Right lobe of liver (tissue), 6 donors: ENCODE measurements around the gene PPP1R13L. TPM values are rescaled to one million over a fixed set of nuclear protein-coding genes. Genes with fewer than 3 reads are reported as not detected.
"Not testable (repeated sequence)": the region's sequence is repeated elsewhere in the genome, so short reads cannot be mapped to it uniquely, and the experiment has no call there.

Experiments
- ATAC-seq, 4 donors: fragments of 200-7000 bp; cut with Tn5 transposase; one replicate each; pipeline ENCODE4 v1.9.1; 2020; ENCODE audit warnings: mild to moderate bottlenecking in 4 of 4, moderate library complexity in 4 of 4
- DNase-seq, 3 donors: peaks; one replicate each; pipeline ENCODE4 v3.0.0-alpha.2; 2020
- H3K27ac ChIP-seq, 3 donors: fragments of 200-600 bp; one replicate each; pipeline ENCODE4 v1.8.0; 2022
- H3K27me3 ChIP-seq, 2 donors: fragments of 200-600 bp; one replicate each; pipeline ENCODE4 v1.8.0; 2022
- H3K36me3 ChIP-seq, 4 donors: fragments of 200-600 bp; sonication (generic) in 1 of 4; one replicate each; pipeline versions ENCODE4 v1.5.1 to v1.8.0; 2017 to 2022; ENCODE audit warnings: control low read depth in 1 of 4
- H3K4me1 ChIP-seq, 4 donors: fragments of 200-600 bp; sonication (generic) in 1 of 4; one replicate each; pipeline versions ENCODE4 v1.5.1 to v1.8.0; 2017 to 2022; ENCODE audit warnings: control low read depth in 1 of 4
- H3K4me3 ChIP-seq, 3 donors: fragments of 200-600 bp; one replicate each; pipeline ENCODE4 v1.8.0; 2022
- H3K9me3 ChIP-seq, 4 donors: fragments of 200-600 bp; sonication (generic) in 1 of 4; one replicate each; pipeline versions ENCODE4 v1.5.1 to v1.8.0; 2017 to 2022; ENCODE audit warnings: control low read depth in 1 of 4
- CTCF ChIP-seq, 4 donors: fragments of 200-600 bp in 3 of 4; fragments of 450-650 bp in 1 of 4; IDR thresholded peaks; one replicate each; pipeline versions ENCODE4 v1.5.1 to v1.8.0; 2016 to 2022; ENCODE audit warnings: antibody characterized with exemption in 4 of 4, mild to moderate bottlenecking in 2 of 4
- POLR2A ChIP-seq: fragments of 450-650 bp; IDR thresholded peaks from one replicate; pipeline ENCODE4 v1.6.1; 2017; ENCODE audit warnings: antibody characterized with exemption, mild to moderate bottlenecking
- WGBS: methylation state at CpG from one replicate; pipeline ENCODE4 v1.1.6; 2018; ENCODE audit warnings: low coverage, low lambda C conversion rate; ENCODE audit not compliant: insufficient coverage; ENCODE audit errors: missing lambda C conversion rate; 5-methylcytosine and 5-hydroxymethylcytosine counted together
- intact Hi-C, 2 donors: fragments of 100-400 bp; cut with DNase I; formaldehyde crosslinking; loops; one replicate each; pipeline versions ENCODE4 v1.11.2 to v1.14.1; 2022
- total RNA-seq, 6 experiments: library from RNA; depleted of rRNA in 2 of 6; stranded (reverse); fragments of >200 nt in 2 of 6; fragmentation: NEBNext Ultra II Directional in 3 of 6; extraction: Animal tissue kit (Norgen Biotek cat#: 25700) in 3 of 6; gene quantifications; one replicate each; pipeline versions ENCODE4 v1.1.0 to v1.2.4, GENCODE V29; 2016 to 2023
- donor health status: DM: no; HTN: yes; CAD: no.
- donor health status: DM: no; HTN: no; CAD: no.
- donor health status: DM: no; HTN: no; CAD: no.
- donor health status: DM: no; HTN: yes; CAD: no.
- donor health status: DM: no; HTN: yes; CAD: no.

The PPP1R13L gene
- total RNA-seq, 6 experiments from 2014 or later: 6.9 to 22.9 (median 14.6) TPM

GRCh38 chr19:45408121-45408520 is 3.3 kb upstream of the PPP1R13L start:
- no peak overlapping the region for H3K4me3 ChIP-seq
- intact Hi-C loops: no loop called here
- ATAC-seq: no peak
- no peak for TF ChIP-seq CTCF (IDR thresholded peaks at IDR 0.05)
- TF ChIP-seq POLR2A: no peak
- H3K4me1 ChIP-seq: peaks cover 0 to 13% (median 6%) of the 10 kb centered on the region in 4 donors
- no peak for DNase-seq
- H3K27me3 ChIP-seq: no peaks in the 10 kb centered on the region
- H3K36me3 ChIP-seq: peaks cover 0 to 5% (median 0%) of the 10 kb centered on the region in 4 donors
- H3K27ac ChIP-seq: no peak overlapping the region
- H3K9me3 ChIP-seq: no peaks in the 10 kb centered on the region
- WGBS: 80% methylated on average over 2 of the region's 8 CpGs

GRCh38 chr19:45407585-45407984 is 2.7 kb upstream of the PPP1R13L start:
- H3K4me3 ChIP-seq, H3K36me3 ChIP-seq, intact Hi-C loops, DNase-seq, ATAC-seq, H3K27ac ChIP-seq, H3K27me3 ChIP-seq, H3K9me3 ChIP-seq: not testable (repeated sequence)
- H3K4me1 ChIP-seq: peaks cover 0 to 13% (median 6%) of the 10 kb centered on the region in 4 donors
- 72% methylated on average over 5 of the region's 5 CpGs for WGBS

GRCh38 chr19:45407091-45407375 is 2.2 kb upstream of the PPP1R13L start:
- Histone ChIP-seq H3K9me3 (no peaks in the 10 kb centered on the region), H3K27me3 (no peaks in the 10 kb centered on the region), H3K36me3 (no peaks in the 10 kb centered on the region), H3K27ac (no peak overlapping the region), H3K4me3 (peak overlapping the region; percentile 66 to 87 (median 71)), H3K4me1 (peaks cover 0 to 13% (median 6%) of the 10 kb centered on the region in 4 donors)
- TF ChIP-seq POLR2A: no peak
- no peak for TF ChIP-seq CTCF (IDR thresholded peaks at IDR 0.05)
- WGBS: 1% methylated on average over 10 of the region's 10 CpGs
- no peak for DNase-seq
- intact Hi-C loops: no loop called here
- ATAC-seq: no peak

- H3K27me3 ChIP-seq: no peaks in the 10 kb centered on the region
- peak; percentile 38 for TF ChIP-seq POLR2A
- TF ChIP-seq CTCF (IDR thresholded peaks at IDR 0.05): peak in 1 of 4 donors; percentile 33
- peak within 1 kb of the TSS; percentile 66 to 87 (median 71) for H3K4me3 ChIP-seq
- H3K36me3 ChIP-seq: no peaks in the 10 kb centered on the region
- ATAC-seq (peak; percentile 60 to 79 (median 72)), DNase-seq (peak; percentile 80 to 86 (median 83))
- 0% methylated on average over 46 of the region's 51 CpGs for WGBS
- peak within 1 kb of the TSS; percentile 93 to 97 (median 96) for H3K27ac ChIP-seq
- intact Hi-C loops: no loop called here
- no peaks in the 10 kb centered on the region for H3K9me3 ChIP-seq
- peaks cover 0 to 13% (median 6%) of the 10 kb centered on the region in 4 donors for H3K4me1 ChIP-seq
These were observed 1.6 kb upstream of the PPP1R13L start, which contains the start of gene POLR1G for GRCh38 chr19:45406226-45407090. TSS of gene POLR1G (plus strand) at chr19:45406644. CDS start at chr19:45406697, 53 bp downstream.
